ENCODE results near the gene COQ8A.

Gene COQ8A

GRCh38 chr1:226980122-226980560, 40.0 kb downstream of the COQ8A start:
- TF ChIP-seq REST (IDR thresholded peaks at IDR 0.05; ENCODE audit: low read depth), result no peak

DNA sequence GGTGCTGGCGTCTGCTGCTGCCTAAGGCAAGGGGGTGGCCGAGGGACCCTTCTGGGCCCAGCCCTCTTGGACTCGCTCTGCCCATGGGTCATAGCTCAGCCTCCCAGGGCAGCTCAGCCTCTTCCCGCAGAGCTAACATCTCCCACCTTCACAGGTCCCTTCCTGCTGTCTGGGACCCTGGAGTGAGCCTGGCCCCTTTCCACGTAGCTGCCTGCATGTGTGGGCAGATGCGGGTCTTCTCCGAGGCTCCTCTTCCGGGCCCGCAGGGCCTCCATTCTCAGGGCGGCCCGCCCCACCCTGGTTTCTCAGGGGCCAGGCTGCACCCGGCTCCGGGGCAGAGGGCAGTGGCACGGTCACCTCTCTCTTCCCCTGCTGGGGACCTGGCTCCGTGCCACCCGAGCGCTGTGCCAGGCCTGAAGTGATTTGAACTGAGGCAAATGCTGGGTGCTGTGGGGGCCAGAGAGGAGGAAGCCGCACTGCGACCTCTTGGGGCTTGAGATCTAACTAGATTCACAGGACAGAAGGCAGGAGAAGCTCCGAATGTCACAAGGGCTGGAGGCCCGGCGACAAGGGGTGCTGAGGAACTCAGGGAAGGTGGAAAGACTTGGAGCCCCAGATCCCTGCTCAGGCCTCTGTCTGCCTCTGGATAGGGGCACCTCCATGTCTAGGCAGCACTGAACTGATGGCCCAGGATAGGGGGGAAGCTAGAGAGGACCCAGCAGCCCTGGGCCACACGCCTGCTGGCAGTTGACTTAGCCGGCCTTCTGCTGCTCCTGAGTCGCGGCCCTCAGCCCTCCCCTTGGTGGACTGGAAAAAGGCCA, 40.7 kb downstream of the COQ8A start:
- TF ChIP-seq CREB1 (IDR thresholded peaks at IDR 0.05; ENCODE audit: low read depth), result no peak
- TF ChIP-seq ZBTB7A (IDR thresholded peaks at IDR 0.05; ENCODE audit: low read depth), result no peak
- TF ChIP-seq TCF12 (IDR thresholded peaks at IDR 0.05; ENCODE audit: low read depth), result no peak
- no peak for TF ChIP-seq EGR1 (IDR thresholded peaks at IDR 0.05)
- TF ChIP-seq RAD21 (IDR thresholded peaks at IDR 0.05; ENCODE audit: low read depth), result no peak
- TF ChIP-seq FOXM1 (IDR thresholded peaks at IDR 0.05; ENCODE audit: borderline replicate concordance, low read depth), result no peak
- TF ChIP-seq REST (IDR thresholded peaks at IDR 0.05; ENCODE audit: low read depth), result no peak
- TF ChIP-seq NFIC (IDR thresholded peaks at IDR 0.05), result no peak
- TF ChIP-seq, protein P1, sequence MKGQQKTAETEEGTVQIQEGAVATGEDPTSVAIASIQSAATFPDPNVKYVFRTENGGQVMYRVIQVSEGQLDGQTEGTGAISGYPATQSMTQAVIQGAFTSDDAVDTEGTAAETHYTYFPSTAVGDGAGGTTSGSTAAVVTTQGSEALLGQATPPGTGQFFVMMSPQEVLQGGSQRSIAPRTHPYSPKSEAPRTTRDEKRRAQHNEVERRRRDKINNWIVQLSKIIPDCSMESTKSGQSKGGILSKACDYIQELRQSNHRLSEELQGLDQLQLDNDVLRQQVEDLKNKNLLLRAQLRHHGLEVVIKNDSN (IDR thresholded peaks at IDR 0.05), result no peak
- no peak for TF ChIP-seq TAF1 (IDR thresholded peaks at IDR 0.05; ENCODE audit: low read depth)
- TF ChIP-seq, protein P2, sequence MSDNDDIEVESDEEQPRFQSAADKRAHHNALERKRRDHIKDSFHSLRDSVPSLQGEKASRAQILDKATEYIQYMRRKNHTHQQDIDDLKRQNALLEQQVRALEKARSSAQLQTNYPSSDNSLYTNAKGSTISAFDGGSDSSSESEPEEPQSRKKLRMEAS (IDR thresholded peaks at IDR 0.05), result no peak
- no peak for TF ChIP-seq TEAD4 (IDR thresholded peaks at IDR 0.05)
- TF ChIP-seq YY1 (IDR thresholded peaks at IDR 0.05; ENCODE audit: low read depth), result no peak

GRCh38 chr1:226981386-226981817, 41.3 kb downstream of the COQ8A start:
- TF ChIP-seq TCF12 (IDR thresholded peaks at IDR 0.05; ENCODE audit: low read depth) (no peak), CEBPB (IDR thresholded peaks at IDR 0.05) (no peak), REST (IDR thresholded peaks at IDR 0.05; ENCODE audit: low read depth) (no peak), NFIC (IDR thresholded peaks at IDR 0.05) (no peak), TEAD4 (IDR thresholded peaks at IDR 0.05) (no peak), EP300 (IDR thresholded peaks at IDR 0.05; ENCODE audit: borderline replicate concordance) (no peak)
- TF ChIP-seq, protein P1 (IDR thresholded peaks at IDR 0.05), result no peak

DNA sequence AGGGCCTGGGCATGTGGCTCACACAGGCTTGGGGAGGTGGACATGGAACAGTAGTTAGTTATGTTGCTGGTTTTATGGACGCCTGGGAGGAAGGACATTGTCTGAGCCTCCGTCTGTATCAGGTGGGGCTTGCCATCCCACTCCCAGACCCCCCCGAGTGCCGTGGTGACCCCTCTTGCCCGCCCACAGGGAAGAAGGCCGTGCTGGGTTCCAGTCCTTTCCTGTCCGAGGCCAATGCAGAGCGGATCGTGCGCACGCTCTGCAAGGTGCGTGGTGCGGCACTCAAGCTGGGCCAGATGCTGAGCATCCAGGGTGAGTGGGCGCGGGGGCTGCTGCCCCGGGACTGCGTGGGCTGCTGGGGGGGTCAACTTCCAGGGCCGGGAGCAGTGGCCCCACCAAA, 41.7 kb downstream of the COQ8A start:
- TF ChIP-seq EP300 (IDR thresholded peaks at IDR 0.05; ENCODE audit: borderline replicate concordance) (no peak), RAD21 (IDR thresholded peaks at IDR 0.05; ENCODE audit: low read depth) (no peak), YY1 (IDR thresholded peaks at IDR 0.05; ENCODE audit: low read depth) (no peak), EGR1 (IDR thresholded peaks at IDR 0.05) (no peak), NFIC (IDR thresholded peaks at IDR 0.05) (no peak), TEAD4 (IDR thresholded peaks at IDR 0.05) (no peak), TCF12 (IDR thresholded peaks at IDR 0.05; ENCODE audit: low read depth) (no peak), CEBPB (IDR thresholded peaks at IDR 0.05) (no peak), REST (IDR thresholded peaks at IDR 0.05; ENCODE audit: low read depth) (no peak), FOXM1 (IDR thresholded peaks at IDR 0.05; ENCODE audit: borderline replicate concordance, low read depth) (no peak), ZBTB7A (IDR thresholded peaks at IDR 0.05; ENCODE audit: low read depth) (no peak), TAF1 (IDR thresholded peaks at IDR 0.05; ENCODE audit: low read depth) (no peak), CREB1 (IDR thresholded peaks at IDR 0.05; ENCODE audit: low read depth) (no peak)
- TF ChIP-seq, protein P1 (IDR thresholded peaks at IDR 0.05), result no peak
- TF ChIP-seq, protein P2 (IDR thresholded peaks at IDR 0.05), result no peak

Measured in Ishikawa (cell line).